Skeletal muscle tissue (tissue), 4 donors: ENCODE data around the gene PIANP. TPM values are rescaled to one million over a fixed set of nuclear protein-coding genes. Genes with fewer than 3 reads are reported as not detected.
A peak's percentile ranks its signal among the peaks of the same experiment; 100 is the strongest.

Experiments used
- H3K27ac ChIP-seq: one replicate; pipeline ENCODE4 v1.7.0; 2013; ENCODE audit warnings: mild to moderate bottlenecking, low read depth, low read length, inconsistent platforms
- H3K27me3 ChIP-seq, 3 donors: one replicate each; pipeline ENCODE4 v1.7.0; 2013; ENCODE audit warnings: low read length in 3 of 3; ENCODE audit not compliant: control insufficient read depth in 3 of 3, insufficient read depth in 3 of 3
- H3K36me3 ChIP-seq, 3 donors: one replicate each; pipeline ENCODE4 v1.7.0; 2013; ENCODE audit warnings: low read length in 3 of 3; ENCODE audit not compliant: control insufficient read depth in 3 of 3, insufficient read depth in 3 of 3
- H3K4me1 ChIP-seq, 3 donors: one replicate each; pipeline ENCODE4 v1.7.0; 2013; ENCODE audit warnings: low read length in 3 of 3, mild to moderate bottlenecking in 3 of 3; ENCODE audit not compliant: control insufficient read depth in 3 of 3, insufficient read depth in 3 of 3
- H3K4me3 ChIP-seq, 3 donors: one replicate each; pipeline ENCODE4 v1.7.0; 2013; ENCODE audit warnings: low read length in 3 of 3
- H3K9ac ChIP-seq, 3 donors: one replicate each; pipeline ENCODE4 v1.7.0; 2013; ENCODE audit warnings: low read length in 3 of 3, mild to moderate bottlenecking in 3 of 3, moderate library complexity in 2 of 3, low read depth in 1 of 3
- H3K9me3 ChIP-seq, 3 donors: one replicate each; pipeline ENCODE4 v1.7.0; 2013; ENCODE audit warnings: low read length in 3 of 3; ENCODE audit not compliant: control insufficient read depth in 3 of 3
- total RNA-seq: library from RNA; depleted of rRNA; stranded (reverse); fragments of >200 nt; gene quantifications from one replicate; pipeline ENCODE4 v1.2.3, GENCODE V29; 2014
- donor health status: Osteomylitis.

Gene PIANP
- total RNA-seq, 1 donor from 2014 or later: under 0.01 TPM

GRCh38 chr12:6684609-6685008 lies 16.0 kb downstream of the PIANP start:
- Histone ChIP-seq H3K9ac (no peak overlapping the region), H3K4me3 (no peak overlapping the region), H3K27me3 (no peaks in the 10 kb centered on the region), H3K4me1 (peaks cover 16 to 23% (median 19%) of the 10 kb centered on the region in 3 donors), H3K9me3 (no peaks in the 10 kb centered on the region), H3K36me3 (peaks cover under 1 to 12% (median 4%) of the 10 kb centered on the region in 3 donors), H3K27ac (no peak overlapping the region)

DNA sequence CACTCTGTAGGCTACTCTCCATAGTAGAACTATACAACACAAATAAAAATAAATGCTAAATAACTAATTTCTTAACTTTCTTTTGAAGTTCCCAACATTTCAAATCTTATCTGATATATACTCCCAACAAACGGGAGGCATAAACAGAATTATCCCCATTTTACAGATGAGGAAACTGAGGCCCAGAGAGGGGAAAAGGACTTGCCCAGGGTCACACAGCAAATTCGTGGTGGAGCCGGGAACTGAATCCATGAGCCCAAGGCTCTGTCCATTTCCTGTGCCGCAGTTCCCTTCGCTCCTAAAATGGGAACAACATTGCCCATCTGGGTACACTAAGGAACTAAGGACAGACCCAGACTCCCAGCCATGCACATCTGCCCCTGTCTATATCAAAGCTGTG lies 23.7 kb downstream of the PIANP start:
- no peak overlapping the region for H3K27ac ChIP-seq
- no peak overlapping the region for H3K4me3 ChIP-seq
- H3K36me3 ChIP-seq: peaks cover 46 to 73% (median 65%) of the 10 kb centered on the region in 3 donors
- H3K9me3 ChIP-seq: no peaks in the 10 kb centered on the region
- H3K9ac ChIP-seq: no peak overlapping the region
- no peaks in the 10 kb centered on the region for H3K4me1 ChIP-seq
- no peaks in the 10 kb centered on the region for H3K27me3 ChIP-seq

- Histone ChIP-seq H3K9me3 (no peaks in the 10 kb centered on the region), H3K36me3 (peaks cover 61 to 90% (median 81%) of the 10 kb centered on the region in 3 donors), H3K27ac (no peak overlapping the region), H3K9ac (no peak overlapping the region), H3K4me3 (no peak overlapping the region), H3K27me3 (no peaks in the 10 kb centered on the region), H3K4me1 (no peaks in the 10 kb centered on the region)
Measured at GRCh38 chr12:6672143-6672542, 28.5 kb downstream of the PIANP start.

- H3K36me3 ChIP-seq: peaks cover 45 to 60% (median 47%) of the 10 kb centered on the region in 3 donors
- H3K4me1 ChIP-seq: peaks cover 0 to 2% (median 0%) of the 10 kb centered on the region in 3 donors
Measured at GRCh38 chr12:6667559-6668210, 32.9 kb downstream of the PIANP start.

GRCh38 chr12:6666211-6666610 lies 34.4 kb downstream of the PIANP start:
- Histone ChIP-seq H3K36me3 (peaks cover 33 to 46% (median 33%) of the 10 kb centered on the region in 3 donors), H3K4me3 (no peak overlapping the region), H3K9ac (no peak overlapping the region), H3K9me3 (no peaks in the 10 kb centered on the region), H3K27me3 (no peaks in the 10 kb centered on the region), H3K27ac (no peak overlapping the region), H3K4me1 (peaks cover 9 to 14% (median 13%) of the 10 kb centered on the region in 3 donors)

More at GRCh38 chr12:6667559-6668210, 32.9 kb downstream of the PIANP start:
- Histone ChIP-seq H3K27me3 (no peaks in the 10 kb centered on the region), H3K4me3 (no peak overlapping the region), H3K9me3 (no peaks in the 10 kb centered on the region), H3K9ac (no peak overlapping the region), H3K27ac (no peak overlapping the region)

DNA sequence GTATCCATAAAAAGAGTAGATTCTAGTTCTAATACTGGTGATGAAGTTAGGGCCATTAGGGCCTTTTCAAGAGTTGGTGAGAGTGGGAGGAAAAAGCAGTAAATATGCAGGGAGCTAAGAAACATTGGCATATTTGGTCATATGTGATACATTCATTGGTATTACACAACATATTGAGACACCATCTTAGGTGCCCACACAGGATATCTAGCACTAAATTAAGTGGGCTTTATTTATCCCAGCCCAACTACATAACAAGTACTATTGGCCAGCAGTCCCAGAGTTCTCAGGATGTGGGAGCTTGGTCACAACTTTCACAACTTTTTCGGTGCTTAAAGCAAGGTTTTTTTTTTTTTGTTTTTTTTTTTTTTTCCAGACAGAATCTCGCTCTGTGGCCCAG lies 35.7 kb downstream of the PIANP start:
- Histone ChIP-seq H3K36me3 (peaks cover 21 to 34% (median 21%) of the 10 kb centered on the region in 3 donors), H3K4me1 (peaks cover 9 to 14% (median 13%) of the 10 kb centered on the region in 3 donors), H3K4me3 (no peak overlapping the region), H3K27ac (no peak overlapping the region), H3K27me3 (no peaks in the 10 kb centered on the region), H3K9ac (no peak overlapping the region), H3K9me3 (no peaks in the 10 kb centered on the region)

- Histone ChIP-seq H3K27me3 (no peaks in the 10 kb centered on the region), H3K27ac (peak within 1 kb of the TSS; percentile 76), H3K36me3 (peaks cover 11 to 22% (median 12%) of the 10 kb centered on the region in 3 donors), H3K9me3 (no peaks in the 10 kb centered on the region), H3K4me1 (peaks cover 9 to 14% (median 13%) of the 10 kb centered on the region in 3 donors), H3K4me3 (peak within 1 kb of the TSS; percentile 90 to 96 (median 93)), H3K9ac (peak within 1 kb of the TSS; percentile 83 to 88 (median 85))
Measured at GRCh38 chr12:6662906-6663742, 37.5 kb downstream of the PIANP start, which contains the start of gene ING4. ING4 (minus strand) TSS chr12:6663119; CDS start chr12:6663101, 18 bp downstream.

- Histone ChIP-seq H3K9ac (peak overlapping the region; percentile 83 to 88 (median 85)), H3K4me1 (peaks cover 9 to 14% (median 13%) of the 10 kb centered on the region in 3 donors), H3K27ac (peak overlapping the region; percentile 68), H3K36me3 (peaks cover 7 to 19% (median 7%) of the 10 kb centered on the region in 3 donors), H3K4me3 (peak overlapping the region; percentile 90 to 96 (median 93)), H3K27me3 (no peaks in the 10 kb centered on the region), H3K9me3 (no peaks in the 10 kb centered on the region)
Measured at GRCh38 chr12:6662602-6662905, 38.1 kb downstream of the PIANP start.

GRCh38 chr12:6653987-6654386 lies 46.6 kb downstream of the PIANP start:
- Histone ChIP-seq H3K36me3 (peaks cover 36 to 63% (median 59%) of the 10 kb centered on the region in 3 donors), H3K27ac (no peak overlapping the region), H3K9me3 (no peaks in the 10 kb centered on the region), H3K9ac (no peak overlapping the region), H3K4me1 (peaks cover 0 to 4% (median 3%) of the 10 kb centered on the region in 3 donors), H3K27me3 (no peaks in the 10 kb centered on the region), H3K4me3 (no peak overlapping the region)

DNA sequence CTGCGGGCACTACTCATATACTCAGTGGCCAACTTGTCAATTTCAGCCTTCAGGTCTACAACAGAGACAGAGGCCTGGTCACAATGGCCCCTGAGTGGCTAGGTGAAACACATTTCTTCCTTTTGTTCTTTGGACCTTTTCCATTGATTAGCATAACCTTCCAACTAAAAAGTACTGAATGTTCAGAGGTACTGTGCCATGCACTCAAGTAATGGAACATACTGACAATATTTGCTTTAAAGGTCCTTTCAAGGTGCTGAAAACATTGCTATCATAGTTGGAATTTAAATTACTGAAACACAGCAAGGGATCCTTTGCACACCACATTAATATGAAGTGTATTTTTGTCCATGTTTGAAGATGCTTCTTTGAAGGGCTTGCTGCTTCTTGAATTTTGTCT lies 47.3 kb downstream of the PIANP start:
- Histone ChIP-seq H3K4me1 (peaks cover 0 to 4% (median 3%) of the 10 kb centered on the region in 3 donors), H3K9ac (peak overlapping the region in 1 of 3 donors; percentile 8), H3K9me3 (no peaks in the 10 kb centered on the region), H3K27ac (no peak overlapping the region), H3K4me3 (no peak overlapping the region), H3K27me3 (no peaks in the 10 kb centered on the region), H3K36me3 (peaks cover 36 to 63% (median 55%) of the 10 kb centered on the region in 3 donors)
